HG03139 (cell line): Measurements from ENCODE around the gene FETUB.

Experiments
- ATAC-seq: cut with Tn5 transposase; IDR thresholded peaks from one replicate; pipeline ENCODE4 v1.9.1; 2021; ENCODE audit not compliant: unreplicated experiment

The FETUB gene

GRCh38 chr3:186639778-186640472 lies at the start of gene FETUB:
TSS of gene FETUB (plus strand) at chr3:186640399. CDS start at chr3:186640461, 62 bp downstream.
- no peak for ATAC-seq

GRCh38 chr3:186590580-186591295 lies 49.5 kb upstream of the FETUB start:
- no peak for ATAC-seq

DNA sequence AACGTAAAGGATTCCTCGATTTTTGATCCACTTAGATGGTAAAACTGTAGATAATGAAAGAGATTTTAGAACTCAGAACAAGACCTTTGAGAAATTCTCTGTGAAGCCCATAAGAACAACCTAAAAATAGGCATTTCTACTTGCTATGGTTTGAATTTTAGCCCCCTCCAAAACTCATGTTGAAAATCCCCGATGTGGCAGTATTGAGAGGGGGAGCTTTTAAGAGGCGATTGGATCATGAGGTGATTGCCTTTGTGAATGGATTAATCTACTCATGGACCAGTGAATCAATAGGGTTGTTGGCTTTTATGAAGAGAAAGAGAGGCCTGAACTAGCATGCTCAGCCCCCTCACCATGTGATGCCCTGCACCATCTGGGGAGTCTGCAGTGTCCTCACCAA lies 47.5 kb upstream of the FETUB start:
- ATAC-seq = no peak

GRCh38 chr3:186593862-186594261 lies 46.3 kb upstream of the FETUB start:
- ATAC-seq = no peak

DNA sequence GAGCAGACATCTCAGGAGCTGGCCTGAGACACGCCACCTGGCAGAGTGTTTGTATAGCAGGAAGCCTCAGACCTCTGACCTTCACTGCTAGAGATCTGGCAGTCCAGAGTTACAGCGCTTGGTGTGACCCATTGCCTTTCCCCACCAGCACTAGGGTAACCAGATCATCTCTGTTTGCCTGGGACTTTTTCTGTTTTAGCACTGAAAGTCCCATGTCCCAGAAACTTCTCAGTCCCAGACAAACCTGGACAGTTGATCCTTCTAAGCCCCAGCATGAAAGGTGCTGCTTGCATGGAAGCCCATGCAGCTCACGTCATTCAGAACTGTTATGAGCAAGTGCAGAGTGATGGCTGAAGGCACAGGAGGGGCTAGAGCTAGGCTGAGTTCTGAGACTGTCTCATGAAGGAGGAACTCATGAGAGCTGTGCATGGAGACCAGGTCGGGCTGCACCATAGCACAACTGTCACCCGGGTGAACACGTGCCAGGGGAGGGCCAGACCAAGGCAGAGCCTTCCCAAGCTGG lies 45.5 kb upstream of the FETUB start:
- no peak for ATAC-seq

GRCh38 chr3:186596568-186597287 lies 43.5 kb upstream of the FETUB start:
- ATAC-seq = no peak

GRCh38 chr3:186598108-186598784 lies 42.0 kb upstream of the FETUB start:
- ATAC-seq = no peak

GRCh38 chr3:186598794-186599141 lies 41.4 kb upstream of the FETUB start:
- no peak for ATAC-seq

DNA sequence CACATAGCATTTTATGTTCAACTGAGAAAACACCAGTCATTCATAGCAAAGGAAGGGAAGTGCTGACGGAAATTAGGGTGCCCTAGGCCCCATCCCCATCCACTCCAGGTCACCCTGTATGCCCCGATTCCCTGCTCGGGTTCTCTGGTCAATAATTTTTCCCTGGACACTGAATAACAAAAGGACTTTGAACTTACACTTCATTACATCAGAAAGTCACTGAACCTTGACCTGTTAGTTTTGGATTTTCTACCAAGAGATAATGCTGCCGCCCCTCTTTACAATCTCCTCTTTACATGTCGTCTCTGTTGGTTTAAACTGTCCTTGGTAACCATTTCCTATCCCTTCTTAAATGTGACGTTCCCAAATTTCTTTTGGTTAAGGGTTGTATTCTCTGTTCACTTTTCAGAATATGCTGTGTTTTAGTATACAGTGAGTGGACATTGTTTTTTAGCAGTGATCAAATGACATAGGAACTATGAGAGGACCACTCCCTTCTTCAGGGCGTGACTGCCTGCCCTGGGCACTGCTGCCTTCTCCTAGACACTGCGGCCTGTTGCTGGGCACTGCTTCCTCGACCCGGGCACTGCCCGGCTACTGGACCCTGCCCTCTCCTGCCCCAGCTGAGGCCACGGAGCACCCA lies 40.9 kb upstream of the FETUB start:
- ATAC-seq = no peak

GRCh38 chr3:186599785-186600166 lies 40.4 kb upstream of the FETUB start:
- no peak for ATAC-seq

DNA sequence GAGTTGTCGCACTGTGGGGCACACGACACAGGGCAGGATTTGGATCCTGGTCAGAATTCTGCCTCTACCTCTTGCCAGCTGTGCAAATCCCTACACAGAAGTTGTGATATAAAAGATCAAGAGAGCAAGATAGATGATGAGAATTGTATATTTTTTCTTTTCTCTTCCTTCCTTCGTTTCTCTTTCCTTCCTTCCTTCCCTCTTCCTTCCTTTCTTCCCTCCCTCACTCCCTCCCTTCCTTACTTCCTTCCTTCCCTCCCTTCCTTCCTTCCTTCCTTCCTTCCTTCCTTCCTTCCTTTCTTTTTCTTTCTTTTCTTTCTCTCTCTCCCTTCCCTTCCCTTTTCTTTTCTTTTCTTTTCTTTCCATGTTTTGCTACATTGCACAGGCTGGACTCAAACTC lies 39.3 kb upstream of the FETUB start:
- ATAC-seq = no peak

DNA sequence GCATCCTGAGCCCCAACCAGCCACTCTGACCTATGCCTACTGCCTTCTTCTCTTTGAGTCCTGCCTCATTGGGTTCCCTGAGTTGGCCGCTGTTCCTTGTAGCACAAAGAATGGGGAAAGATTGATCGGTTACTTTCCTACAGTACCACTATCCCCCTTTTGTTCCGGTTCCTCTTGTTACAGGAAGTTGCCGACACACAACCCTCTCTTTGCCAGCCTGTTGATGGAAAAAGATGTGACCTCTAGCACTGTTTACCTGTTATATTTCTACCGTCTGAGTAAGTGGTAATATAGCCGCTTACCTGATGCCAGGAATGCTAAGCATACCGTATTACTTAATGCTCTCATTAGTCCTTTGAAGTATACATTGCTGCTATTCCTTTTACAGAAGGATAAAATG lies 37.0 kb upstream of the FETUB start:
- no peak for ATAC-seq

GRCh38 chr3:186605078-186605477 lies 35.1 kb upstream of the FETUB start:
- ATAC-seq = no peak

- no peak for ATAC-seq
These were observed 34.3 kb upstream of the FETUB start for GRCh38 chr3:186605561-186606545.

DNA sequence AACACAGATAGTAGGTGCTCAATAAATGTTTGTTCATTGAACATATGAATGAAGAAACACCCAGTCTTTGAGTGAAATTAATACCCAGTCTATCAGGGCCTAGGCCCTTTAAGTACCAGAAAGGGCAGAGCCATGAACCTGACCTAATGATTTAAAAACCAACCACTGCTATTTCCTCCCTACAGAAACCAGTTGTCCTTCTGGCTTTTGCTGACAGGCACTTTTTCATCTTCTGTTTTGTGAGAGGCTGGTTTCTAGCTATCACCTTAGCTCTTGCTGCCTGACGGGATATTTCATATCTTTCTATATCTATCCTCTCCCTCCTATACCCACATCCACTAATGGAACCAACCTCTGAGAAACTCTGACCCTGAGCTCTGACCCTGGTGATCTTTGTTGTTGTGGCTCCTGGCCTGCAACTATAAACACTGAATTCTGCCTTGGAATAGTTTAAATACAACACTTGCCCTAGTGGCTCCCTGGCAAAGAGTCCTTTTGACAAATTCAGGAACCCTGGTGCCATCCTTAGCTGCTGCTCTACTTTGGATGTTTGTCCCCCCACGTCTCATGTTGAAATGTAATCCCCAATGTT lies 31.5 kb upstream of the FETUB start:
- ATAC-seq = no peak

DNA sequence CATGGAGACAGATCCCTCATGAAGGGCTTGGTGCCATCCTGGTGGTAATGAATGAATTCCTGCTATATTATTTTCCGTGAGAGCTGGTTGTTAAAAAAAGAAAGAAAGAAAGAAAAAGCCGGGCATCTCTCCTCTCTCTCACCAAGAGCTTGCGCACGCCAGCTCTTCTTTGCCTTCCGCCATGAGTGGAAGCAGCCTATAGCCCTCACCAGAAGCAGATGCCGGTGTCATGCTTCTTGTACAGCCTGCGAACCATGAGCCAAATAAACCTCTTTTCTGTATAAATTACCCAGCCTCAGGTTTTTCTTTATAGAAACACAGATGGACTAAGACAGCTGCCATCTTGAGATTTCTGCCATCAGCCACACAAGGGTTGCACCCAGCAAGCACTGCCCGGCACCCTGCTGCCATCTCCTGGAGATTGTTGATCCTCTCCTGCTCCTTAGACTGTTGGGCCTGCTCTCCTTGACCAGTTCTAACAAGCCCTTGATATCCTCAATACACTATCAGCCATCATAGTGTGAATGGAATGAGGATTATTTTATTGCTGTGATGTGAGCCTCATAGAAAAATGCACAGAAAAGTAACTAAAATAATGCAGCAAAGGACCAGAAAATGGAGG lies 30.8 kb upstream of the FETUB start:
- no peak for ATAC-seq

DNA sequence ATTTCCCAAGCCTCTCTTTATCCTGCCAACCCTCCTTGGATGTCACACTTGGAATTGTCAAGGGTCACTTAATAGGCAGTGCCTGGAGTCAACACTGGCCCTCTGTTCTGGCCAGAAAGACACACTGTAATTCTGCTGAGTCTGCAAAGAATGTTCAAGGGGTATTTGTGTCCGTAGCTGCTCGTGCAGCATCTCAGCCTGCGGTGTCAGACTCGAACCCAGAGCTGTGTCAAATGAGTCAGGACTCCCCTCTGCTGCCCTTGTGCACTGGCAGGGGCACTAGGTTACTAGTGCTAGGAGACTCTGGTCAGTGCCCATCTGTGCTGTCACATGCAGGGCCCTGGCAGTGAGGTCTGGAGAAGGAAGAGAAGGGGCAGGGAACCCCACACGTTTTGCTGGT lies 28.1 kb upstream of the FETUB start:
- no peak for ATAC-seq

- no peak for ATAC-seq
These were observed 27.2 kb upstream of the FETUB start, which contains the start of gene AHSG for GRCh38 chr3:186612721-186613636. TSS of gene AHSG (plus strand) at chr3:186613060. CDS start at chr3:186613142, 82 bp downstream.
